Measurements from ENCODE around the gene SPAG8. TPM values are rescaled to one million over a fixed set of nuclear protein-coding genes. Genes with fewer than 3 reads are reported as not detected.

Gene SPAG8
- polyA plus RNA-seq, 1 donor (not counting 4 experiments of a cell fraction or from before 2014, with no cell fraction given) = 0.08 TPM

- no peak for TF ChIP-seq CTCF (optimal IDR thresholded peaks at IDR 0.05 in 1 of 3, IDR thresholded peaks at IDR 0.05 in 1 of 3, conservative IDR thresholded peaks at IDR 0.05 in 1 of 3; ENCODE audit: extremely low read depth in 1 of 3, insufficient read depth in 2 of 3, low read length in 3 of 3)
- H3K36me3 ChIP-seq (ENCODE audit: control insufficient read depth in 2 of 2, extremely low read depth in 1 of 2, insufficient read depth in 2 of 2, low read length in 2 of 2) = no peaks in the 10 kb centered on the region
- no peak overlapping the region for H3K27ac ChIP-seq (ENCODE audit: control insufficient read depth, insufficient read depth, low read length)
- dilution Hi-C loops (cut with MboI; ENCODE audit: extremely low pct_ligation_motif_present, low sequenced_read_pairs) = no loop called here
- no peaks in the 10 kb centered on the region for H3K79me2 ChIP-seq (ENCODE audit: control insufficient read depth, insufficient read depth, low read length)
- no peak overlapping the region for H3K4me2 ChIP-seq (ENCODE audit: control insufficient read depth, extremely low read depth, insufficient read depth, low read depth, low read length)
- H3K4me1 ChIP-seq (ENCODE audit: control insufficient read depth, extremely low read depth, insufficient read depth, low read length) = peaks cover 8% of the 10 kb centered on the region
- no peak for DNase-seq (ENCODE audit: low read depth, low spot score)
- no peak overlapping the region for H2AFZ ChIP-seq (ENCODE audit: control insufficient read depth, low read length)
- no peak overlapping the region for H3K9ac ChIP-seq (ENCODE audit: control insufficient read depth, extremely low read depth, insufficient read depth, low read length)
- FAIRE-seq = no peak
- no peak overlapping the region for H3K4me3 ChIP-seq (ENCODE audit: control insufficient read depth in 2 of 3, extremely low read depth in 1 of 3, insufficient read depth in 2 of 3, low read depth in 1 of 3, low read length in 3 of 3)
- no peaks in the 10 kb centered on the region for H3K9me1 ChIP-seq (ENCODE audit: control insufficient read depth, extremely low read depth, insufficient read depth, low read length)
- H4K20me1 ChIP-seq (ENCODE audit: control insufficient read depth, extremely low read depth, insufficient read depth, low read length) = no peaks in the 10 kb centered on the region
- no peaks in the 10 kb centered on the region for H3K9me3 ChIP-seq (ENCODE audit: control insufficient read depth, low read depth, low read length)
- no peaks in the 10 kb centered on the region for H3K27me3 ChIP-seq (ENCODE audit: control insufficient read depth, extremely low read depth, insufficient read depth, low read length)
Observed at GRCh38 chr9:35832814-35833213, 20.8 kb upstream of the SPAG8 start.

GRCh38 chr9:35831040-35831439 lies 19.0 kb upstream of the SPAG8 start:
- FAIRE-seq = no peak
- dilution Hi-C loops (cut with MboI; ENCODE audit: extremely low pct_ligation_motif_present, low sequenced_read_pairs) = no loop called here
- Histone ChIP-seq H3K4me2 (ENCODE audit: control insufficient read depth, extremely low read depth, insufficient read depth, low read depth, low read length) (no peak overlapping the region), H3K9me1 (ENCODE audit: control insufficient read depth, extremely low read depth, insufficient read depth, low read length) (no peaks in the 10 kb centered on the region), H3K27ac (ENCODE audit: control insufficient read depth, insufficient read depth, low read length) (no peak overlapping the region), H3K9ac (ENCODE audit: control insufficient read depth, extremely low read depth, insufficient read depth, low read length) (no peak overlapping the region), H2AFZ (ENCODE audit: control insufficient read depth, low read length) (no peak overlapping the region), H3K27me3 (ENCODE audit: control insufficient read depth, extremely low read depth, insufficient read depth, low read length) (no peaks in the 10 kb centered on the region), H3K9me3 (ENCODE audit: control insufficient read depth, low read depth, low read length) (no peaks in the 10 kb centered on the region), H3K36me3 (ENCODE audit: control insufficient read depth in 2 of 2, extremely low read depth in 1 of 2, insufficient read depth in 2 of 2, low read length in 2 of 2) (no peaks in the 10 kb centered on the region), H3K79me2 (ENCODE audit: control insufficient read depth, insufficient read depth, low read length) (no peaks in the 10 kb centered on the region), H4K20me1 (ENCODE audit: control insufficient read depth, extremely low read depth, insufficient read depth, low read length) (no peaks in the 10 kb centered on the region), H3K4me3 (ENCODE audit: control insufficient read depth in 2 of 3, extremely low read depth in 1 of 3, insufficient read depth in 2 of 3, low read depth in 1 of 3, low read length in 3 of 3) (no peak overlapping the region), H3K4me1 (ENCODE audit: control insufficient read depth, extremely low read depth, insufficient read depth, low read length) (peaks cover 14% of the 10 kb centered on the region)
- no peak for DNase-seq (ENCODE audit: low read depth, low spot score)
- TF ChIP-seq CTCF (optimal IDR thresholded peaks at IDR 0.05 in 1 of 3, IDR thresholded peaks at IDR 0.05 in 1 of 3, conservative IDR thresholded peaks at IDR 0.05 in 1 of 3; ENCODE audit: extremely low read depth in 1 of 3, insufficient read depth in 2 of 3, low read length in 3 of 3) (no peak), EZH2 (IDR thresholded peaks at IDR 0.05; ENCODE audit: low read length) (no peak)

All from keratinocyte (primary cell).